HFFc6 (cell line): Measurements from ENCODE around the gene C3orf49. TPM values are rescaled to one million over a fixed set of nuclear protein-coding genes. Genes with fewer than 3 reads are reported as not detected.
A peak's percentile ranks its signal among the peaks of the same experiment; 100 is the strongest.

Experiments
- DNase-seq: peaks from one replicate; pipeline ENCODE4 v3.0.0-alpha.2; 2018
- H3K27ac Mint-ChIP-seq: 2 replicates; pipeline ENCODE4 v1.8.0; 2020; ENCODE audit warnings: mild to moderate bottlenecking, mixed read lengths
- H3K27me3 Mint-ChIP-seq: 2 replicates; pipeline ENCODE4 v1.8.0; 2021; ENCODE audit warnings: mild to moderate bottlenecking, moderate library complexity, mixed read lengths; ENCODE audit not compliant: insufficient read depth
- H3K36me3 Mint-ChIP-seq: 2 replicates; pipeline ENCODE4 v1.8.0; 2021; ENCODE audit warnings: low read depth, mixed read lengths
- H3K4me1 Mint-ChIP-seq: 2 replicates; pipeline ENCODE4 v1.8.0; 2020; ENCODE audit warnings: low read depth, mixed read lengths
- H3K4me3 Mint-ChIP-seq: 2 replicates; pipeline ENCODE4 v1.8.0; 2020; ENCODE audit warnings: mild to moderate bottlenecking, moderate library complexity, mixed read lengths
- H3K9me3 Mint-ChIP-seq: 2 replicates; pipeline ENCODE4 v1.8.0; 2020; ENCODE audit warnings: mild to moderate bottlenecking, mixed read lengths
- CTCF ChIP-seq: fragments of 200-600 bp; sonication (generic); IDR thresholded peaks from 2 replicates; pipeline ENCODE4 v1.5.0; 2021; ENCODE audit warnings: antibody characterized with exemption, mild to moderate bottlenecking
- total RNA-seq, 6 experiments: library from RNA; stranded (reverse); fragmentation: NEBNext Ultra II Directional; extraction: Animal tissue kit (Norgen Biotek cat#: 25700); gene quantifications; 2 replicates in 1 of 6; 3 replicates in 5 of 6; pipeline ENCODE4 v1.2.3, GENCODE V29; 2021

C3orf49 gene
- total RNA-seq, 6 experiments from 2014 or later: not detected

- H3K9me3 Mint-ChIP-seq: no peaks in the 10 kb centered on the region
- no peaks in the 10 kb centered on the region for H3K36me3 Mint-ChIP-seq
- peak overlapping the region; percentile 23 for H3K27ac Mint-ChIP-seq
- H3K4me1 Mint-ChIP-seq: peaks cover 27% of the 10 kb centered on the region
- no peaks in the 10 kb centered on the region for H3K27me3 Mint-ChIP-seq
- peak; percentile 90 for DNase-seq
- TF ChIP-seq CTCF: no peak
- no peak overlapping the region for H3K4me3 Mint-ChIP-seq
Measured at GRCh38 chr3:63809607-63810006, 9.5 kb upstream of the C3orf49 start.

GRCh38 chr3:63814237-63814636, 4.9 kb upstream of the C3orf49 start:
- H3K27me3 Mint-ChIP-seq: no peaks in the 10 kb centered on the region; the same call in 1 of the 2 replicates
- no peak overlapping the region for H3K27ac Mint-ChIP-seq
- no peak for TF ChIP-seq CTCF
- H3K9me3 Mint-ChIP-seq: no peaks in the 10 kb centered on the region
- H3K4me1 Mint-ChIP-seq: peaks cover 18% of the 10 kb centered on the region
- H3K36me3 Mint-ChIP-seq: no peaks in the 10 kb centered on the region
- no peak for DNase-seq
- H3K4me3 Mint-ChIP-seq: no peak overlapping the region

GRCh38 chr3:63817225-63817624, 1.9 kb upstream of the C3orf49 start:
- Mint-ChIP-seq H3K9me3 (no peaks in the 10 kb centered on the region), H3K27me3 (no peaks in the 10 kb centered on the region; the same call in 1 of the 2 replicates), H3K27ac (no peak overlapping the region), H3K4me1 (0 out of 2 replicates have a peak, but pooled peaks cover 5% of the 10 kb centered on the region), H3K36me3 (no peaks in the 10 kb centered on the region), H3K4me3 (no peak overlapping the region)
- TF ChIP-seq CTCF: no peak
- DNase-seq: no peak

GRCh38 chr3:63818282-63819150, 583 bp upstream of the C3orf49 start:
- Mint-ChIP-seq H3K36me3 (peaks cover 4% of the 10 kb centered on the region; the same call in 1 of the 2 replicates), H3K9me3 (no peaks in the 10 kb centered on the region), H3K27me3 (no peaks in the 10 kb centered on the region; the same call in 1 of the 2 replicates), H3K4me1 (peaks cover 9% of the 10 kb centered on the region; the same call in 1 of the 2 replicates), H3K27ac (no peak overlapping the region), H3K4me3 (no peak overlapping the region)
- peak; percentile 96 for TF ChIP-seq CTCF
- peak; percentile 45 for DNase-seq

GRCh38 chr3:63824309-63824708, 5.2 kb downstream of the C3orf49 start:
- no peaks in the 10 kb centered on the region for H3K9me3 Mint-ChIP-seq
- DNase-seq: peak; percentile 57
- peaks cover 9% of the 10 kb centered on the region; the same call in 1 of the 2 replicates for H3K36me3 Mint-ChIP-seq
- peak overlapping the region; percentile 70; the same call in 1 of the 2 replicates for H3K27ac Mint-ChIP-seq
- no peaks in the 10 kb centered on the region; the same call in none of the 2 replicates for H3K27me3 Mint-ChIP-seq
- peaks cover 26% of the 10 kb centered on the region for H3K4me1 Mint-ChIP-seq
- TF ChIP-seq CTCF: no peak
- peak overlapping the region; percentile 37; the same call in 1 of the 2 replicates for H3K4me3 Mint-ChIP-seq
